ENCODE results near the gene SERGEF. TPM values are rescaled to one million over a fixed set of nuclear protein-coding genes. Genes with fewer than 3 reads are reported as not detected.

SERGEF gene
- 10 to 100 TPM; 18.9 to 23.9 (median 20.6) TPM for total RNA-seq

DNA sequence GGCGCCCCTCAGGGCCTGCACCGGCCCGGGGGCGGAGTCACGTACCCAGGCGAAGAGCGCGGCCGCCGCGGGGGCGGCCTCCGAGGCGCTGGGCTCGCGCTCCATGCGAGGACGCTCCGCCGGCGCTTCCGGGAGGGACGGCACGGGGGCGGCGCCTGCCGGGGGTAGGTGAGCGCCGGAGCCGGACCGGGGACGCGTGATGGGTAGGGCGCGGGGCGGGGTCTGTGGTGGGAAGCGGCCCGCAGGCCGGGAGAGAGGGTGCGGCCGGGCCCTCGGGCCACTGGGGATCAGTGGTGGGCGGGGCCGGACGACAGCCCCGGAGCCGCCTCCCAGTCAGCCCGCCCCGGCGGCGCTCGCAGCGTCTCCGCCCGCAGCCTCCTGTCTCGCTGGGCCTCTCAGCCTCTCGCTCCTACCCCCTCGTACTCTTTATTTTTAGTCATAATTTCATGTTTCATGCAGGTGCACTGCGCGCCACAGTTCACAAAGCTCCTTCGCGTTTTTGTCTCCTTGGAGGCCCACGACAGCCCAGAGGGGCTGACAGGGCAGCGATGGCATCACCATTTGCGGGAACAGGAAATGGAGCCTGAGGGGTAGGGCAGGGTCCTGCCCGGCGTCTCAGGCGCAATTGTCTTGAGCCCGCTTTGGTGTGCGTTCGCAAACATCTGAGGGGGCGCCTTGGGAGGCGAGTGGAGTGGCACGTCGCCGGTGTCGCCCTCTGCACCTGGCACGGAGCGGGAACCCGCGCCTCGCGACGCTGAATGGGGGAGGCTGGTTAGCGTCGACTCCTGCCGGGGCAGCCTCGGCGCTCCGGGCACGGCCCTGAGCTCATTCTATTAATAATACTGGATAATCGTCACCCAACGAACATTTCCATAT, at the start of gene SERGEF:
SERGEF (minus strand) TSS at position 142 of the 876 bp plus-strand sequence; CDS start at position 105, 37 bp downstream.
- TF ChIP-seq, protein P1, sequence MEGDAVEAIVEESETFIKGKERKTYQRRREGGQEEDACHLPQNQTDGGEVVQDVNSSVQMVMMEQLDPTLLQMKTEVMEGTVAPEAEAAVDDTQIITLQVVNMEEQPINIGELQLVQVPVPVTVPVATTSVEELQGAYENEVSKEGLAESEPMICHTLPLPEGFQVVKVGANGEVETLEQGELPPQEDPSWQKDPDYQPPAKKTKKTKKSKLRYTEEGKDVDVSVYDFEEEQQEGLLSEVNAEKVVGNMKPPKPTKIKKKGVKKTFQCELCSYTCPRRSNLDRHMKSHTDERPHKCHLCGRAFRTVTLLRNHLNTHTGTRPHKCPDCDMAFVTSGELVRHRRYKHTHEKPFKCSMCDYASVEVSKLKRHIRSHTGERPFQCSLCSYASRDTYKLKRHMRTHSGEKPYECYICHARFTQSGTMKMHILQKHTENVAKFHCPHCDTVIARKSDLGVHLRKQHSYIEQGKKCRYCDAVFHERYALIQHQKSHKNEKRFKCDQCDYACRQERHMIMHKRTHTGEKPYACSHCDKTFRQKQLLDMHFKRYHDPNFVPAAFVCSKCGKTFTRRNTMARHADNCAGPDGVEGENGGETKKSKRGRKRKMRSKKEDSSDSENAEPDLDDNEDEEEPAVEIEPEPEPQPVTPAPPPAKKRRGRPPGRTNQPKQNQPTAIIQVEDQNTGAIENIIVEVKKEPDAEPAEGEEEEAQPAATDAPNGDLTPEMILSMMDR (IDR thresholded peaks at IDR 0.05), result no peak
- peak; percentile 99 for ATAC-seq (ENCODE audit: low FRiP score)
- DNase-seq (ENCODE audit: low spot score), result peak; percentile 67

DNA sequence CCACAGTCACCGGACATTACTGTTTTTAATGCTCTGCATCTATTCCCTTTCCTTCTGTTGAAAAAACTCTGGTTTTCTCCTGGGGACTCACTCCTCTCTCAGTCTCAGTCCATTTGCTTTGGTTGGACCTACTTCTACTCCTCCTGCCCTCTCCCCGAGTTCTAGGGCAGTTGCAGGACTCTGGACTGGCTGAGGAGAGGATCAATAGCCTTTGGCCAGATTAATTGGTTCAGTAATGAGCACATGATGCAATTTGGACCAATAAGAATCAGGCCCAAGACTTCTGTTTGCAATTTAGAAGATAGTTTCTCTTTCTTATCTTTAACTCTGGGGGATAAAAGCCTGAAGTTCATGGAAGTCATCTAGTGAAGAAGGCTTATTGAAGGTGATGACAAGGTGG, 48.5 kb upstream of the SERGEF start:
- TF ChIP-seq, protein P1 (IDR thresholded peaks at IDR 0.05), result no peak
- DNase-seq (ENCODE audit: low spot score) (no peak), ATAC-seq (ENCODE audit: low FRiP score) (no peak)

DNA sequence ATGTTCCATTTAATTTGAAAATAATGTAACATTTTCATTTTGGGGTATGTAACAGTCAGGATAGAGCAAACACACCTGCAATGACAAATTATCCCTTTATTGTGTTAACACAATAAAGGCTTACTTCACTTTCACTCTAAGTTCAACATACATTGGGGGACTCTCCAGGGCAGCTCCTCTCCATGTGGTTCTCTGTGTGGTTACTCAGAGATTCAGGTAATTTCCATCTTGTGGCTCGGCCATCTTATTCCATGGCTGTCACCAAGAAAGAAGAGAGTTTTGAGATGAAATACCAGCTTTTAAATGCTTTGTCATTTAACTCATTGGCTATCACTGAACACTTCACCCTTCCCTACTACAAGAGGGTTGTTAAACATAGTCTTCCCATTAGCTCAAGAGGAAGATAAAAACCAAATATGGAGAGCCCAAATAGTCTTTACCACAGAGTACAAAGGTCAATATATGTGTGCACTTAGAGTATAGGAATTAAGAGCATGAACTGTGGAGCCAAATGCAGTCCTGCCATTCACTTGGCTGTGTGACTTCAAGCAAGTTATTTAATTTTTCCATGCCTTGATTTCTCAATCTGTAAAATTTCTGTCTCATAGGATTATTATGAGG, 43.8 kb upstream of the SERGEF start:
- no peak for DNase-seq (ENCODE audit: low spot score)
- TF ChIP-seq, protein P1 (IDR thresholded peaks at IDR 0.05), result no peak
- no peak for ATAC-seq (ENCODE audit: low FRiP score)

DNA sequence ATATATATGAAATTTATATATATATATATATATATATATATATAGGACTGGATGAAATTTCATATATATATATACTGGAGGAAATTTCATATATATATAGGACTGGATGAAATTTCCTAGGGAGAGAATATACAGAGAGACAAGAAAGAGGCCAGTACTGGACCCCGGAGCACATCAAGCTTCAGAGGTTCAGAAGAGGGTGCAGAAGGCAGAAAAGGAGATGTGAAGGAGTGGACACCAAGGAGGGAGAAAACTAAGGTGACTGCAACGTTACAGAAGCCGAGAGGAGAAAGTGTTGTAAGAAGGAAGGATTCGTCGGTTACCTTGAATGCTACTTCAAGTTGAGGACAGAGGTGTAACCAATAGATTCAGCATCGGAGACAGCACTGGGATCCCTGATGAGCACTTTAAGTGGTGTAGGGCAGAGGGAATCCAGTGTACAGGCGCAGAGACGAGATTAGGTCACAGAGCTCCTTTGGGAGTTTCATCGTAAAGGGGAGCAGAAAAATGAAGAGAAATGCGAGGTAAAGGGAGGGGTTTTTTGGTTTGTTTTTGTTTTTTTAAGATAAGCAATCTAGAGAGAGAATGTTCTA, 41.8 kb upstream of the SERGEF start:
- TF ChIP-seq, protein P1 (IDR thresholded peaks at IDR 0.05), result no peak
- DNase-seq (ENCODE audit: low spot score) (no peak), ATAC-seq (ENCODE audit: low FRiP score) (no peak)

DNA sequence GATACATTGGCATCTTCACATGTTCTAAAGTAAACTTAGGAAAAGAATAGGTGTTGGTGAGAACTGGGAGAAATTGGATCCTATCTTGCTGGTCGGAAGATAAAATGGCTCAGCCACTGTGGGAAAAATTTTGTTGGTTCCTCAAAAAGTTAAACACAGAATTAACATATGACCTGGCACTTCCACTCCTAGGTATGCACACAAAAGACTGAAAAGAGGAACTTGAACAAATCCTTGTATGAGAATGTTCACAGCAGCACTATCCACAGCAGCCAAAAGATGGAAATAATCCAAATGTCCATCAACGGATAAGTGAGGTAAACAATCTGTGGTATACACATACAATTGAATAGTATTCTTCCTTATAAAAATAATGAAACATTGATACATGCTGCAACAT, 38.0 kb upstream of the SERGEF start:
- TF ChIP-seq, protein P1 (IDR thresholded peaks at IDR 0.05), result no peak
- no peak for ATAC-seq (ENCODE audit: low FRiP score)
- no peak for DNase-seq (ENCODE audit: low spot score)

DNA sequence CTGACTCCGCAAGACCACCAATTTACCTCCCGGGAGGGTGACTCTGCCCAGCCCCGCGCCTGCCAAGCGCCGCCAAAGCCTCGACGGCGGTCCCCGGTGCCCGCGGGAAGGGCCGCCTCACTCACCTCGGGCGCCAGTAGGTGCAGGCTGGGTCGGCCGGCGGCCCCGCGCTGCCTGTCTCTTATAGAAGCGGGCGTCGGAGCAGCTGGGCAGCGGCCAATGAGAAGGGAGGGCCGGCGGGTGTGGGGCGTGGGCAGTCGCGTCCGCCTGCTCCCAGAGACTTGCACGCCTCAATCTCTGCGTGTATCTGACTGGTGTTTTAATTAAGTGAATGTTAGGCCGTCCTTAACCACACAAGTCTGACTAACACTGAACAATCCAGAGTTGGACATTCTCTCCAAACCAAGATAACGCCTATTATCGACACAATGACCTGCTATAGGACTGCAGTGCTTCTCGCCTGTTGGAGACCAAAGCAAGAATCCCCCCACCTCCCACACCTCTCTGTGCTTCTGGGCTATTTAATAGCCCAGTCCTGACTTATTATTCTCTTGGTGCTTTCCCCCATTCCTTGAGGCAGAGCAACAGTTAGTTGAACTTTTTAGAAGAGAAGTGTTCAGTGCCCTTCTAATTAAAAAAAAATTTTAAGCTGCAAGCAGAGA, 33.4 kb upstream of the SERGEF start, which contains the start of gene TPH1:
TPH1 (minus strand) TSS at position 154 of the 662 bp plus-strand sequence. CDS start 5,507 bp downstream, outside the sequence.
- TF ChIP-seq, protein P1 (IDR thresholded peaks at IDR 0.05), result no peak
- DNase-seq (ENCODE audit: low spot score) (peak; percentile 34), ATAC-seq (ENCODE audit: low FRiP score) (peak; percentile 87)

All from omental fat pad (tissue), 4 donors.